Mucosa of stomach (tissue), 1 donor: ENCODE data around the gene PHF5A.
A peak's percentile ranks its signal among the peaks of the same experiment; 100 is the strongest.

Experiments used
- H3K27me3 ChIP-seq: one replicate; pipeline ENCODE4 v1.7.0; 2013; ENCODE audit warnings: mild to moderate bottlenecking, low read length; ENCODE audit not compliant: control insufficient read depth, insufficient read depth
- H3K36me3 ChIP-seq: one replicate; pipeline ENCODE4 v1.7.0; 2013; ENCODE audit warnings: low read length; ENCODE audit not compliant: control insufficient read depth, insufficient read depth
- H3K4me1 ChIP-seq: one replicate; pipeline ENCODE4 v1.7.0; 2013; ENCODE audit warnings: mild to moderate bottlenecking, low read length; ENCODE audit not compliant: control insufficient read depth, insufficient read depth
- H3K4me3 ChIP-seq: one replicate; pipeline ENCODE4 v1.7.0; 2013; ENCODE audit warnings: low read length
- H3K9ac ChIP-seq: one replicate; pipeline ENCODE4 v1.7.0; 2013; ENCODE audit warnings: mild to moderate bottlenecking, low read length, moderate library complexity
- H3K9me3 ChIP-seq: one replicate; pipeline ENCODE4 v1.7.0; 2013; ENCODE audit warnings: mild to moderate bottlenecking, low read length, moderate library complexity; ENCODE audit not compliant: control insufficient read depth
- donor health status: Pancreatic carcinoma.

Gene PHF5A

GRCh38 chr22:41468381-41469217 lies at the start of gene PHF5A, which contains the start of gene ACO2:
Gene PHF5A (minus strand): TSS chr22:41468692. CDS start chr22:41468653, 39 bp downstream.
Gene ACO2 (plus strand): TSS chr22:41469117. CDS start chr22:41469147, 30 bp downstream.
- H3K9ac ChIP-seq: peak within 1 kb of the TSS; percentile 94
- no peaks in the 10 kb centered on the region for H3K36me3 ChIP-seq
- H3K4me1 ChIP-seq: peaks cover 27% of the 10 kb centered on the region
- no peaks in the 10 kb centered on the region for H3K27me3 ChIP-seq
- H3K9me3 ChIP-seq: no peaks in the 10 kb centered on the region
- peak within 1 kb of the TSS; percentile 83 for H3K4me3 ChIP-seq

- Histone ChIP-seq H3K4me1 (peaks cover 12% of the 10 kb centered on the region), H3K27me3 (no peaks in the 10 kb centered on the region), H3K36me3 (peaks cover 21% of the 10 kb centered on the region), H3K9ac (peak overlapping the region; percentile 1), H3K9me3 (no peaks in the 10 kb centered on the region), H3K4me3 (no peak overlapping the region)
Observed at GRCh38 chr22:41518048-41518347, 49.5 kb upstream of the PHF5A start.

- Histone ChIP-seq H3K9me3 (no peaks in the 10 kb centered on the region), H3K27me3 (no peaks in the 10 kb centered on the region), H3K4me1 (peaks cover 11% of the 10 kb centered on the region), H3K9ac (peak overlapping the region; percentile 1), H3K4me3 (no peak overlapping the region), H3K36me3 (peaks cover 17% of the 10 kb centered on the region)
Observed at GRCh38 chr22:41517172-41518047, 48.9 kb upstream of the PHF5A start.

GRCh38 chr22:41516462-41516861 lies 48.0 kb upstream of the PHF5A start:
- Histone ChIP-seq H3K36me3 (peaks cover 21% of the 10 kb centered on the region), H3K9ac (no peak overlapping the region), H3K9me3 (no peaks in the 10 kb centered on the region), H3K4me3 (no peak overlapping the region), H3K4me1 (peaks cover 14% of the 10 kb centered on the region), H3K27me3 (no peaks in the 10 kb centered on the region)

GRCh38 chr22:41513391-41513790 lies 44.9 kb upstream of the PHF5A start:
- H3K4me3 ChIP-seq: no peak overlapping the region
- H3K9me3 ChIP-seq: no peaks in the 10 kb centered on the region
- H3K27me3 ChIP-seq: no peaks in the 10 kb centered on the region
- no peak overlapping the region for H3K9ac ChIP-seq
- H3K4me1 ChIP-seq: peaks cover 18% of the 10 kb centered on the region
- peaks cover 21% of the 10 kb centered on the region for H3K36me3 ChIP-seq

GRCh38 chr22:41512421-41513194 lies 44.1 kb upstream of the PHF5A start:
- peaks cover 14% of the 10 kb centered on the region for H3K4me1 ChIP-seq
- no peaks in the 10 kb centered on the region for H3K9me3 ChIP-seq
- peaks cover 21% of the 10 kb centered on the region for H3K36me3 ChIP-seq
- H3K9ac ChIP-seq: peak overlapping the region; percentile 18
- no peak overlapping the region for H3K4me3 ChIP-seq
- no peaks in the 10 kb centered on the region for H3K27me3 ChIP-seq

- Histone ChIP-seq H3K36me3 (peaks cover 20% of the 10 kb centered on the region), H3K4me1 (peaks cover 7% of the 10 kb centered on the region), H3K9ac (peak overlapping the region; percentile 18), H3K9me3 (no peaks in the 10 kb centered on the region), H3K4me3 (no peak overlapping the region), H3K27me3 (no peaks in the 10 kb centered on the region)
Observed at GRCh38 chr22:41511521-41511968, 43.1 kb upstream of the PHF5A start.

GRCh38 chr22:41508770-41509170 lies 40.3 kb upstream of the PHF5A start:
- Histone ChIP-seq H3K9me3 (no peaks in the 10 kb centered on the region), H3K4me1 (peaks cover 7% of the 10 kb centered on the region), H3K36me3 (peaks cover 6% of the 10 kb centered on the region), H3K4me3 (no peak overlapping the region), H3K9ac (no peak overlapping the region), H3K27me3 (no peaks in the 10 kb centered on the region)

GRCh38 chr22:41507330-41508063 lies 39.0 kb upstream of the PHF5A start:
- Histone ChIP-seq H3K27me3 (no peaks in the 10 kb centered on the region), H3K4me3 (no peak overlapping the region), H3K4me1 (peaks cover 7% of the 10 kb centered on the region), H3K9me3 (no peaks in the 10 kb centered on the region), H3K36me3 (peaks cover 5% of the 10 kb centered on the region), H3K9ac (no peak overlapping the region)

GRCh38 chr22:41505511-41506220 lies 37.2 kb upstream of the PHF5A start:
- Histone ChIP-seq H3K9ac (no peak overlapping the region), H3K4me3 (no peak overlapping the region), H3K4me1 (no peaks in the 10 kb centered on the region), H3K9me3 (no peaks in the 10 kb centered on the region), H3K36me3 (peaks cover 10% of the 10 kb centered on the region), H3K27me3 (no peaks in the 10 kb centered on the region)

GRCh38 chr22:41504816-41505215 lies 36.3 kb upstream of the PHF5A start:
- H3K9ac ChIP-seq: no peak overlapping the region
- H3K9me3 ChIP-seq: no peaks in the 10 kb centered on the region
- H3K36me3 ChIP-seq: peaks cover 10% of the 10 kb centered on the region
- H3K27me3 ChIP-seq: no peaks in the 10 kb centered on the region
- H3K4me3 ChIP-seq: no peak overlapping the region
- no peaks in the 10 kb centered on the region for H3K4me1 ChIP-seq
